Activated B cell treated with CpG ODN at 0.5 μM for 24 hours (primary cell): ENCODE measurements around the gene SLC17A6. TPM values are rescaled to one million over a fixed set of nuclear protein-coding genes. Genes with fewer than 3 reads are reported as not detected.

Source experiments
- ATAC-seq: fragments of 200-7000 bp; cut with Tn5 transposase; one replicate; pipeline ENCODE4 v1.10.0; 2021; ENCODE audit warnings: low read depth, mild to moderate bottlenecking, moderate library complexity
- CTCF ChIA-PET: fragments of 350-600 bp; sonication (Branson Sonifier 250); formaldehyde crosslinking; loops from one replicate; lab custom pipeline; 2021; ENCODE audit warnings: antibody characterized with exemption; lab: Charles Lee
- POLR2A ChIA-PET: fragments of 350-600 bp; sonication (Branson Sonifier 250); formaldehyde crosslinking; loops from one replicate; lab custom pipeline; 2021; ENCODE audit warnings: antibody characterized with exemption; lab: Charles Lee
- DNase-seq: peaks from one replicate; pipeline ENCODE4 v3.0.0; 2022
- H3K27ac Mint-ChIP-seq: one replicate; pipeline ENCODE4 v1.8.0; 2020; ENCODE audit warnings: mixed read lengths
- H3K27me3 Mint-ChIP-seq: one replicate; pipeline ENCODE4 v1.8.0; 2021; ENCODE audit warnings: mixed read lengths
- H3K36me3 Mint-ChIP-seq: one replicate; pipeline ENCODE4 v1.8.0; 2021; ENCODE audit warnings: low read depth, mixed read lengths
- H3K4me1 Mint-ChIP-seq: one replicate; pipeline ENCODE4 v1.8.0; 2021; ENCODE audit warnings: mixed read lengths
- H3K4me3 Mint-ChIP-seq: one replicate; pipeline ENCODE4 v1.8.0; 2020; ENCODE audit warnings: mild to moderate bottlenecking, mixed read lengths
- H3K9me3 Mint-ChIP-seq: one replicate; pipeline ENCODE4 v1.8.0; 2020; ENCODE audit warnings: mixed read lengths
- CTCF ChIP-seq: fragments of 200-600 bp; IDR thresholded peaks from one replicate; pipeline ENCODE4 v1.8.0; 2022; ENCODE audit warnings: antibody characterized with exemption, mild to moderate bottlenecking
- intact Hi-C: fragments of 100-400 bp; cut with micrococcal nuclease; formaldehyde crosslinking; loops from one replicate; pipeline ENCODE4 v1.15.1; 2024
- total RNA-seq: library from RNA; stranded (reverse); gene quantifications from 2 replicates; pipeline ENCODE4 v1.2.3, GENCODE V29; 2022

The SLC17A6 gene
- total RNA-seq, 1 donor from 2014 or later, result not detected

- Mint-ChIP-seq H3K27me3 (peaks cover 28% of the 10 kb centered on the region), H3K4me3 (no peak overlapping the region), H3K9me3 (no peaks in the 10 kb centered on the region), H3K36me3 (no peaks in the 10 kb centered on the region), H3K27ac (no peak overlapping the region), H3K4me1 (peaks cover 4% of the 10 kb centered on the region)
- intact Hi-C loops, result loop anchor here (10.0 kb wide), 1 partner anchor 288 kb away; the partner anchor contains the start of gene FANCF
- ChIA-PET POLR2A (no interaction called here), CTCF (interaction anchor here (2.8 kb wide), 1 partner anchor 451 kb away, joined by 27 read pairs; no protein-coding TSS in a partner anchor)
- ATAC-seq (no peak), DNase-seq (no peak)
- TF ChIP-seq CTCF, result no peak
Measured at GRCh38 chr11:22336587-22336986, 1.6 kb upstream of the SLC17A6 start.

GRCh38 chr11:22339611-22340010 lies 1.4 kb downstream of the SLC17A6 start:
- Mint-ChIP-seq H3K27ac (no peak overlapping the region), H3K27me3 (peaks cover 53% of the 10 kb centered on the region), H3K4me1 (peaks cover 4% of the 10 kb centered on the region), H3K4me3 (no peak overlapping the region), H3K9me3 (no peaks in the 10 kb centered on the region), H3K36me3 (no peaks in the 10 kb centered on the region)
- DNase-seq (no peak), ATAC-seq (no peak)
- ChIA-PET CTCF (interaction anchor here (1.9 kb wide), 1 partner anchor 448 kb away, joined by 6 read pairs; no protein-coding TSS in a partner anchor), POLR2A (no interaction called here)
- intact Hi-C loops, result loop anchor here (10.0 kb wide), 1 partner anchor 285 kb away; the partner anchor contains the start of gene FANCF
- no peak for TF ChIP-seq CTCF

DNA sequence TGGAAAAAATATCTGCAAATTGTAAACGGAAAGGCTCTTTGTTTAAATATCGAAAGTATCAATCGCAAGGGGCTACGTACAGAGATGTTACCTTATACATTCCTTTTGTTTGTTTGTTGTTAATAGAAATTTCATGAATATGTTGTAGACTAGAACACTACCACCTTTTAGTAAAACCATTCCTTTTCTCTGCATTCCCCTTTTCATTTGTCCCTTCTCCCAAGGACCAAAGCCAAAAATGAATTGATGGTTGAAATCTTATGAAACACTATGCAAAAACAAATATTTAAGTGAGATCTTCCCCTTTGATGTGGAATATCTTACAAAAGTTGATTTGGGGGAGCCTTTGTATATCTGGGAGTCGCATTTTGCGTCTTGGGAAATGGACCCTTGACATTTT lies 2.1 kb downstream of the SLC17A6 start:
- no peak for DNase-seq
- ChIA-PET POLR2A (no interaction called here), CTCF (interaction anchor here (1.9 kb wide), 1 partner anchor 448 kb away, joined by 6 read pairs; no protein-coding TSS in a partner anchor)
- Mint-ChIP-seq H3K4me3 (no peak overlapping the region), H3K27ac (no peak overlapping the region), H3K9me3 (no peaks in the 10 kb centered on the region), H3K36me3 (no peaks in the 10 kb centered on the region), H3K4me1 (peaks cover 4% of the 10 kb centered on the region), H3K27me3 (peaks cover 53% of the 10 kb centered on the region)
- intact Hi-C loops, result no loop called here
- ATAC-seq, result no peak
- no peak for TF ChIP-seq CTCF

DNA sequence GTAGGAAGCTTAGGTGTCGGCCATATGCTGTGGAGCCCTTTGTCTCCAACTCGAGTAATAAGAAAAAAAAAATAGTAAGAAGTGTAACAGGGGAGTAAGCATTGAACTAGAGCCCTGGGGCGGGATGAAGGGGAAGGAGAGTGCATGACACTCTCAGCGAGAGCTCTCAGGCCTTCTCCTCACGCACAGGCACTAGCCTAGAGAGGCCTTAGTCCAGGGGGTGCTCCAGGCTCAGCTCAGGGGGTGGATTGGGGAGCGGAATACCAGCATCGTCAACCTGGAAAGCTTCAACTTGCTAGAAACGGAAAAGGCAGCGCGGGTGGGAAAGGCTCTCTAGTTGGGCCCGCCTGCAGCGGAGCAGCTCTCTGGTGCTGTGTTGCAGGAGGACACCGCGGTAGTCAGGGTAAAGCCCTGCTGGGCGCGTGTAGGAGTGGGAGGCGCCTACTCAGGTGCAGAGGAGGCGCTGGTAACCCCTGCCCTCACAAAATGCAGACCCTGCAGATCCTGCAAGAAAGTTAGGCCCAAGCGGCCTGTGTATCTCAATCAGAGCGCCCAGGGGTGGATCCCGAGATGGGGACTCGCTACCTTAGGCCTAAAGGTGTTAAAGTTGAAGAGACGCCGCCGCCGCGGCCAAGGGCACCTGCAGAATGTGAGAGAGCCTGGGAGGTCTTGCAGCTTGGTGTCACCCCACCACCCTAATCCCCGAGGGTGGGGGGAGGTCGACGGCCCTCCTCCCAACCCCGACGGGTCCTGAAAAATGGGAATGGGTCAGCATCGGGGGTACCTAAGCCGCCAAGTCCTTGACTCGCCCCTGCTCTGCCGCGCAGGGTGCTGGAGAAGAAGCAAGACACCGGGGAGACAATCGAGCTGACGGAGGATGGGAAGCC lies 2.8 kb downstream of the SLC17A6 start:
- DNase-seq (no peak), ATAC-seq (no peak)
- H3K9me3 Mint-ChIP-seq, result no peaks in the 10 kb centered on the region
- CTCF ChIA-PET, result no interaction called here
- no peaks in the 10 kb centered on the region for H3K36me3 Mint-ChIP-seq
- peaks cover 55% of the 10 kb centered on the region for H3K27me3 Mint-ChIP-seq
- no peak for TF ChIP-seq CTCF
- intact Hi-C loops, result no loop called here
- H3K4me1 Mint-ChIP-seq, result peaks cover 4% of the 10 kb centered on the region
- POLR2A ChIA-PET, result no interaction called here
- no peak overlapping the region for H3K27ac Mint-ChIP-seq
- no peak overlapping the region for H3K4me3 Mint-ChIP-seq

DNA sequence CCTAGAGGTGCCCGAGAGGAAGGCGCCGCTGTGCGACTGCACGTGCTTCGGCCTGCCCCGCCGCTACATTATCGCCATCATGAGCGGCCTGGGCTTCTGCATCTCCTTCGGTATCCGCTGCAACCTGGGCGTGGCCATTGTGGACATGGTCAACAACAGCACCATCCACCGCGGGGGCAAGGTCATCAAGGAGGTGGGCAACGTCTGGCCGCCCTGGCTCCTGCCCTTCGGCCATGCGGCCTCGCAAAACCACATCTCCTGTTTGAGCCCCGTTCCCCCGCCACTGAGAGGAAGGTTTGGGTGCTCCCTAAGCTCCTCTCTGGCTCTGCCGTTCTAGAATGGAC lies 3.4 kb downstream of the SLC17A6 start:
- intact Hi-C loops, result no loop called here
- no peak for TF ChIP-seq CTCF
- ChIA-PET POLR2A (no interaction called here), CTCF (no interaction called here)
- no peak overlapping the region for H3K27ac Mint-ChIP-seq
- no peaks in the 10 kb centered on the region for H3K36me3 Mint-ChIP-seq
- no peak for DNase-seq
- peaks cover 58% of the 10 kb centered on the region for H3K27me3 Mint-ChIP-seq
- H3K4me1 Mint-ChIP-seq, result peaks cover 4% of the 10 kb centered on the region
- ATAC-seq, result no peak
- H3K4me3 Mint-ChIP-seq, result no peak overlapping the region
- no peaks in the 10 kb centered on the region for H3K9me3 Mint-ChIP-seq
